Neuronal stem cell (in vitro differentiated cells): Measurements from ENCODE around the gene PRKCE.

Experiments used
- DNase-seq: peaks from one replicate; pipeline ENCODE4 v3.0.0-alpha.2; 2013; ENCODE audit warnings: low spot score
- H2AFZ ChIP-seq: one replicate; pipeline ENCODE4 v1.6.1; 2013; ENCODE audit warnings: mild to moderate bottlenecking, low read length, inconsistent platforms
- H2AK5ac ChIP-seq: 2 replicates; pipeline ENCODE4 v1.6.1; 2013; ENCODE audit warnings: low read depth, mild to moderate bottlenecking, inconsistent platforms, low read length, moderate library complexity, mixed read lengths
- H2BK120ac ChIP-seq: 2 replicates; pipeline ENCODE4 v1.6.1; 2013; ENCODE audit warnings: low read depth, mild to moderate bottlenecking, inconsistent platforms, low read length, moderate library complexity, mixed read lengths
- H2BK12ac ChIP-seq: one replicate; pipeline ENCODE4 v1.6.1; 2013; ENCODE audit warnings: low read length, inconsistent platforms
- H2BK15ac ChIP-seq: 2 replicates; pipeline ENCODE4 v1.6.1; 2013; ENCODE audit warnings: mild to moderate bottlenecking, low read length, inconsistent platforms, mixed read lengths
- H2BK5ac ChIP-seq: one replicate; pipeline ENCODE4 v1.6.1; 2013; ENCODE audit warnings: inconsistent platforms, mild to moderate bottlenecking, low read length, moderate library complexity
- H3K14ac ChIP-seq: one replicate; pipeline ENCODE4 v1.6.1; 2013; ENCODE audit warnings: low read length, inconsistent platforms
- H3K18ac ChIP-seq: 2 replicates; pipeline ENCODE4 v1.6.1; 2013; ENCODE audit warnings: low read length, inconsistent platforms
- H3K23ac ChIP-seq: 2 replicates; pipeline ENCODE4 v1.6.1; 2013; ENCODE audit warnings: low read depth, mild to moderate bottlenecking, mixed read lengths, low read length, inconsistent platforms; ENCODE audit not compliant: poor library complexity
- H3K27ac ChIP-seq: replicated peaks from 3 replicates; pipeline ENCODE4 v1.5.1; 2013; ENCODE audit warnings: low read length, inconsistent platforms
- H3K27me3 ChIP-seq, 3 experiments: 2 replicates each; pipeline ENCODE4 v1.6.1; 2013; ENCODE audit warnings: low read length in 3 of 3, mild to moderate bottlenecking in 2 of 3, inconsistent platforms in 1 of 3, low read depth in 1 of 3, mixed read lengths in 1 of 3, moderate library complexity in 1 of 3; ENCODE audit not compliant: control insufficient read depth in 3 of 3, insufficient read depth in 3 of 3
- H3K36me3 ChIP-seq, 2 donors: replicated peaks in 1 of 2; 2 replicates each; pipeline ENCODE4 v1.6.1; 2013; ENCODE audit warnings: low read length in 2 of 2; ENCODE audit not compliant: control insufficient read depth in 2 of 2, insufficient read depth in 2 of 2
- H3K4ac ChIP-seq: 2 replicates; pipeline ENCODE4 v1.6.1; 2013; ENCODE audit warnings: inconsistent platforms, mild to moderate bottlenecking, low read length, moderate library complexity
- H3K4me1 ChIP-seq, 2 donors: 1 replicate in 1 of 2; 2 replicates in 1 of 2; pipeline ENCODE4 v1.6.1; 2013; ENCODE audit warnings: low read length in 2 of 2, low read depth in 1 of 2; ENCODE audit not compliant: control insufficient read depth in 2 of 2, insufficient read depth in 1 of 2
- H3K4me2 ChIP-seq: one replicate; pipeline ENCODE4 v1.6.1; 2013; ENCODE audit warnings: mild to moderate bottlenecking, low read length, inconsistent platforms; ENCODE audit not compliant: insufficient read depth, poor library complexity, severe bottlenecking
- H3K4me3 ChIP-seq, 2 donors: 2 replicates each; pipeline ENCODE4 v1.5.1; 2013; ENCODE audit warnings: low read length in 2 of 2, mild to moderate bottlenecking in 2 of 2, inconsistent platforms in 1 of 2, moderate library complexity in 1 of 2
- H3K79me1 ChIP-seq: one replicate; pipeline ENCODE4 v1.6.1; 2013; ENCODE audit warnings: low read depth, mild to moderate bottlenecking, inconsistent platforms, low read length, moderate library complexity
- H3K9ac ChIP-seq: one replicate; pipeline ENCODE4 v1.6.1; 2013; ENCODE audit warnings: mild to moderate bottlenecking, low read depth, low read length, inconsistent platforms; ENCODE audit not compliant: poor library complexity
- H3K9me3 ChIP-seq, 2 donors: replicated peaks in 1 of 2; 2 replicates each; pipeline versions ENCODE3 to v1.6.1; 2013; ENCODE audit warnings: low read length in 2 of 2, mild to moderate bottlenecking in 2 of 2, inconsistent platforms in 1 of 2, low read depth in 1 of 2, mixed read lengths in 1 of 2, moderate library complexity in 1 of 2; ENCODE audit not compliant: control insufficient read depth in 2 of 2, insufficient read depth in 1 of 2
- H4K8ac ChIP-seq: one replicate; pipeline ENCODE4 v1.6.1; 2013; ENCODE audit warnings: low read depth, mild to moderate bottlenecking, inconsistent platforms, low read length, moderate library complexity
- H4K91ac ChIP-seq: one replicate; pipeline ENCODE4 v1.6.1; 2013; ENCODE audit warnings: low read length, low read depth, mild to moderate bottlenecking, inconsistent platforms; ENCODE audit not compliant: poor library complexity
- whole genome bisulfite sequencing, 2 donors: extraction: QIAGEN DNeasy Blood & Tissue Kit; methylation state at CpG; one replicate each; pipeline ENCODE4 v1.1.7; 2013; ENCODE audit warnings: missing lambda C conversion rate in 2 of 2, mixed read lengths in 1 of 2; ENCODE audit not compliant: insufficient read length in 2 of 2, insufficient replicate concordance in 1 of 2; ENCODE audit errors: extremely low coverage in 2 of 2; 5-methylcytosine and 5-hydroxymethylcytosine counted together

PRKCE gene

GRCh38 chr2:45904946-45905631, 253.6 kb downstream of the PRKCE start:
- Histone ChIP-seq H4K8ac (no peak overlapping the region), H2AK5ac (no peak overlapping the region), H3K4me3 (no peak overlapping the region), H3K9ac (no peak overlapping the region), H3K4me2 (no peak overlapping the region), H3K27me3 (no peaks in the 10 kb centered on the region), H3K79me1 (no peaks in the 10 kb centered on the region), H3K4me1 (peaks cover 6 to 10% of the 10 kb centered on the region in 2 donors), H3K14ac (no peak overlapping the region), H3K23ac (no peak overlapping the region), H3K9me3 (peaks cover 0 to 3% of the 10 kb centered on the region in 2 donors), H2BK15ac (no peak overlapping the region), H3K18ac (peak overlapping the region; percentile 16), H4K91ac (no peak overlapping the region), H3K4ac (no peak overlapping the region), H2BK5ac (no peak overlapping the region), H2BK12ac (no peak overlapping the region), H3K36me3 (no peaks in the 10 kb centered on the region), H3K27ac (no peak overlapping the region), H2BK120ac (no peak overlapping the region), H2AFZ (no peak overlapping the region)
- WGBS, 2 donors: no CpG with 5 or more reads among the region's 8 CpGs
- no peak for DNase-seq

GRCh38 chr2:45905632-45905958, 254.1 kb downstream of the PRKCE start:
- Histone ChIP-seq H2AK5ac (no peak overlapping the region), H3K36me3 (no peaks in the 10 kb centered on the region), H3K4me3 (no peak overlapping the region), H4K91ac (no peak overlapping the region), H3K9me3 (peaks cover 0 to 3% of the 10 kb centered on the region in 2 donors), H2BK5ac (no peak overlapping the region), H3K9ac (no peak overlapping the region), H3K18ac (no peak overlapping the region), H3K4me2 (no peak overlapping the region), H2BK12ac (no peak overlapping the region), H3K4me1 (peaks cover 6 to 10% of the 10 kb centered on the region in 2 donors), H2BK120ac (no peak overlapping the region), H2AFZ (no peak overlapping the region), H3K14ac (no peak overlapping the region), H4K8ac (no peak overlapping the region), H3K27me3 (no peaks in the 10 kb centered on the region), H3K27ac (no peak overlapping the region), H3K79me1 (no peaks in the 10 kb centered on the region), H3K23ac (no peak overlapping the region), H3K4ac (no peak overlapping the region), H2BK15ac (no peak overlapping the region)
- DNase-seq: no peak
- WGBS, 2 donors: no CpG with 5 or more reads among the region's 5 CpGs

- Histone ChIP-seq H2AK5ac (no peak overlapping the region), H3K23ac (peak overlapping the region; percentile 43), H3K4me2 (no peak overlapping the region), H3K9ac (no peak overlapping the region), H3K27me3 (no peaks in the 10 kb centered on the region), H2AFZ (no peak overlapping the region), H3K9me3 (peaks cover 0 to 3% of the 10 kb centered on the region in 2 donors), H3K4me1 (peaks cover 6 to 10% of the 10 kb centered on the region in 2 donors), H3K4ac (no peak overlapping the region), H4K8ac (no peak overlapping the region), H3K4me3 (no peak overlapping the region), H3K36me3 (no peaks in the 10 kb centered on the region), H2BK120ac (no peak overlapping the region), H3K18ac (no peak overlapping the region), H2BK5ac (no peak overlapping the region), H3K79me1 (no peaks in the 10 kb centered on the region), H3K27ac (no peak overlapping the region), H4K91ac (peak overlapping the region; percentile 22), H2BK15ac (no peak overlapping the region), H2BK12ac (no peak overlapping the region), H3K14ac (peak overlapping the region; percentile 39)
- no peak for DNase-seq
- WGBS, 2 donors: no CpG with 5 or more reads among the region's 9 CpGs
These were observed 256.1 kb downstream of the PRKCE start for GRCh38 chr2:45907592-45907991.

- Histone ChIP-seq H2AFZ (no peak overlapping the region), H2AK5ac (no peak overlapping the region), H3K9ac (no peak overlapping the region), H3K9me3 (peaks cover 0 to 3% of the 10 kb centered on the region in 2 donors), H3K27me3 (no peaks in the 10 kb centered on the region), H3K79me1 (no peaks in the 10 kb centered on the region), H3K4me3 (no peak overlapping the region), H2BK120ac (no peak overlapping the region), H2BK15ac (no peak overlapping the region), H3K27ac (no peak overlapping the region), H4K8ac (no peak overlapping the region), H3K14ac (no peak overlapping the region), H3K4me1 (peaks cover 6 to 10% of the 10 kb centered on the region in 2 donors), H4K91ac (no peak overlapping the region), H3K4me2 (no peak overlapping the region), H3K18ac (no peak overlapping the region), H2BK5ac (no peak overlapping the region), H3K36me3 (no peaks in the 10 kb centered on the region), H3K23ac (no peak overlapping the region), H2BK12ac (no peak overlapping the region), H3K4ac (no peak overlapping the region)
- no peak for DNase-seq
- no CpG with 5 or more reads among the region's 12 CpGs for WGBS, 2 donors
These were observed 257.1 kb downstream of the PRKCE start for GRCh38 chr2:45908316-45909170.
